Fibroblast of the aortic adventitia (primary cell): ENCODE data around the gene FREY1. TPM values are rescaled to one million over a fixed set of nuclear protein-coding genes. Genes with fewer than 3 reads are reported as not detected.

Source experiments
- DNase-seq: peaks from one replicate; pipeline ENCODE4 v3.0.0-alpha.2; 2010; ENCODE audit warnings: low read depth
- H3K4me3 ChIP-seq: 2 replicates; pipeline ENCODE4 v1.5.1; 2011; ENCODE audit warnings: low read depth, mild to moderate bottlenecking, control low read depth, low read length, moderate library complexity
- total RNA-seq: library from RNA; depleted of rRNA; stranded (reverse); fragments of >200 nt; gene quantifications from 2 replicates; pipeline ENCODE4 v1.2.3, GENCODE V29; 2012; ENCODE audit warnings: low replicate concordance
- TF ChIP-seq, protein P1 (sequence below): IDR thresholded peaks from 2 replicates; pipeline ENCODE4 v1.5.1; 2011; ENCODE audit warnings: mild to moderate bottlenecking, low read length, control low read depth, inconsistent platforms; ENCODE audit not compliant: insufficient read depth

FREY1 gene
- total RNA-seq, 1 donor = 1.6 TPM

DNA sequence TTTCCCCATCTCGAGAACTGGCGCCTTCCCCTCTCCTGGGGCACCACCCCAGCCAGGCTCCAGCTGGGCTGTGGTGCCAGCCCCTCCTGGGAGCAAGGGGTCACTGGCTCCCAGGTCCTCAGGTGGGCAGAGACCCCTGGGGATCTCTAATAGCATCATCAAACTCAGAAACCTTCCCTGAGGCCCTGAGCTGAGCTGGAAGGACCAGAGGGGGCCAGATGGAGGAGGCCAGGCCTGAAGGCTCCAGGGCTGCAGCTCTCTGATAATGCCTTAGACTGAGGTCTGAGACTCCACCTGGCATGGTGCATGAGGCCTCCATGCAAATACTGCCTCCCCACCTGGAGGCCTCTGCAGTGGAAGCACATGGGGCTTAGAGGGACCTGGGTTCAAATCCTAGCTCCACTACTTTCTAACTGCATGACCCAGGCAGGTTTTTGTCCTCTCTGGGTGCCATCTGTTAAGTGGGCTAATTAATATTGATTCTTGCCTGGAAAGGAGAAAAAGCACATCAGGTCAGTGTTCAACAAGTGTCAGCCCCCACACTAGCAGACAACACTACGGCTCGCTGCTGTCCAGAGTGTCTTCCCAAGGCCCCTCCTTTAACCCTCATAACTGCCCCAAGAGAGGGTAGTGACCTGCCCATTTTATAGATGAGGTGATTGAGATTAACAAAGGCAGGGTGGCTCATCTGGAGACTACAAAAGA is 20.1 kb downstream of the FREY1 start:
- DNase-seq = no peak
- TF ChIP-seq, protein P1, sequence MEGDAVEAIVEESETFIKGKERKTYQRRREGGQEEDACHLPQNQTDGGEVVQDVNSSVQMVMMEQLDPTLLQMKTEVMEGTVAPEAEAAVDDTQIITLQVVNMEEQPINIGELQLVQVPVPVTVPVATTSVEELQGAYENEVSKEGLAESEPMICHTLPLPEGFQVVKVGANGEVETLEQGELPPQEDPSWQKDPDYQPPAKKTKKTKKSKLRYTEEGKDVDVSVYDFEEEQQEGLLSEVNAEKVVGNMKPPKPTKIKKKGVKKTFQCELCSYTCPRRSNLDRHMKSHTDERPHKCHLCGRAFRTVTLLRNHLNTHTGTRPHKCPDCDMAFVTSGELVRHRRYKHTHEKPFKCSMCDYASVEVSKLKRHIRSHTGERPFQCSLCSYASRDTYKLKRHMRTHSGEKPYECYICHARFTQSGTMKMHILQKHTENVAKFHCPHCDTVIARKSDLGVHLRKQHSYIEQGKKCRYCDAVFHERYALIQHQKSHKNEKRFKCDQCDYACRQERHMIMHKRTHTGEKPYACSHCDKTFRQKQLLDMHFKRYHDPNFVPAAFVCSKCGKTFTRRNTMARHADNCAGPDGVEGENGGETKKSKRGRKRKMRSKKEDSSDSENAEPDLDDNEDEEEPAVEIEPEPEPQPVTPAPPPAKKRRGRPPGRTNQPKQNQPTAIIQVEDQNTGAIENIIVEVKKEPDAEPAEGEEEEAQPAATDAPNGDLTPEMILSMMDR = no peak
- no peak overlapping the region for H3K4me3 ChIP-seq

DNA sequence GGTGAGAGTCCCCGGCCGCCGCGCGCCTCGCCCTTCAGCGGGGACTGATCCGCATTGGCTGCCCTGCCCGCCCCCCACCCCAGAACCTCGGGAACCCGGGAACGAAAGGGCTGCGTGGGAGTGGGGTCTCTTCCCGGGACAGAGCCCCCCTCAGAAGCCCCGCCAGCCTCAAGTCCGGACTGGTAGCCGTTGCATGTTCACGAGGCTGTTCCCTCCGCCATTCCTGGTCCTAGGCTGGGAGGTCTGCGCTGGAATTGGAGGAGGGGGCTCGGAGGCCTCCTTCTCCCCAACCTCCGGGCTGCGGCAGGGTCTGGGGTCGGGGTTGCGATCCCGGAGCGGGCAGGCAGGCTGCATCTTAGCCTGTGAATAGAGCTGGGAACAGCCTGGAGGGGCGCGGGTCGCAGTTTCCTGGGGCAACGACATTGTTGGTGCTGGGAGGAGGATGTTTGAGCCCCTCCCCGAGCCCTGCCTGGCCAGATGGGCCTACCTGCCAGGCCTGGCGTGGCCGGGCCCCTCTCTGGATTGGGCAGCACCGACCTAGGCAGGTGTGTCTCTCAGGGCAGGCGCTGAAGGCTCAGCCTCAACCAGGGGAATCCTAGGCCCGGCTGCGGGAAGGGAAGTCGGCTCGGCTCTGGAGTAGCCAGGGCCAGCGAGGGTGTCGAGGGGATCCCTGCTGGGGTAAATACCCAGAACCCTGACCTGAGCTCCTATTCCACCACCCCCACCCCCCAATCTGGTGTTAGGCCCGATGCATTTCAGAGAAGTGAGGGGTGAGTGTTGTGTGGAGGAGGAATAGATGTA is 20.9 kb downstream of the FREY1 start:
- TF ChIP-seq, protein P1 = no peak
- no peak for DNase-seq
- H3K4me3 ChIP-seq = peak overlapping the region; percentile 51

DNA sequence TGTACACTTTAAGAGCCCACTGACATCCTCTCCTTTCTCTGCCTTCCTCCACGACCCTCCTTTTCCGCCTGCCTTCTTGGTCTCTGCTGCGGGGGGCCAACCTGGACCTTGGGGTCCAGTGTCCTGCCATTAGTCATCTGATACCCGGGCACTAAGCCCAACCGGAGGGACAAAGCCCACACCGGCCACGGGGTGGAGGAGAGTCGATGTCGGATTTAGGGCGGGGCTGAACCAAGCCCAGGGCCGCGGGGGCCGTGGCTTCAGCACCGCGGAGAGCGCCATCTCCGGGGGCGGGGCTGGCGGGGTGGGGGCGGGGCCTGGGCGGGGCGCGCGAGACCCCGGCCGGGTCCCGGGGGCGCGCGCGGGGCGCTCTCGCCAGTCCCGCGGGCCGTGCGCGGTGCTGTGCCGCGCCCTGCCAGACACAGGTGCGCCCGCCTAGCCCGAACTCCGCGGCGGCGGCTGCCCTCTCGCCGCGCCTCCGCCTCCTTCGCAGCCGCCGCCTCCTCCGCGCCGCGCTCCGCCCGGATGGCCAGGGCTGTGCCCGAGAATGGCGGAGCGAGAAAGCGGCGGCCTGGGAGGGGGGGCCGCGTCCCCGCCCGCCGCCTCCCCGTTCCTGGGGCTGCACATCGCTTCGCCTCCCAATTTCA is 21.7 kb downstream of the FREY1 start, which contains the start of gene MAPK8IP1:
Gene MAPK8IP1 (plus strand): TSS at position 378 of the 647 bp plus-strand sequence. CDS start 170 bp downstream, at position 548.
- TF ChIP-seq, protein P1 = no peak
- DNase-seq = peak; percentile 17
- peak within 1 kb of the TSS; percentile 51 for H3K4me3 ChIP-seq

DNA sequence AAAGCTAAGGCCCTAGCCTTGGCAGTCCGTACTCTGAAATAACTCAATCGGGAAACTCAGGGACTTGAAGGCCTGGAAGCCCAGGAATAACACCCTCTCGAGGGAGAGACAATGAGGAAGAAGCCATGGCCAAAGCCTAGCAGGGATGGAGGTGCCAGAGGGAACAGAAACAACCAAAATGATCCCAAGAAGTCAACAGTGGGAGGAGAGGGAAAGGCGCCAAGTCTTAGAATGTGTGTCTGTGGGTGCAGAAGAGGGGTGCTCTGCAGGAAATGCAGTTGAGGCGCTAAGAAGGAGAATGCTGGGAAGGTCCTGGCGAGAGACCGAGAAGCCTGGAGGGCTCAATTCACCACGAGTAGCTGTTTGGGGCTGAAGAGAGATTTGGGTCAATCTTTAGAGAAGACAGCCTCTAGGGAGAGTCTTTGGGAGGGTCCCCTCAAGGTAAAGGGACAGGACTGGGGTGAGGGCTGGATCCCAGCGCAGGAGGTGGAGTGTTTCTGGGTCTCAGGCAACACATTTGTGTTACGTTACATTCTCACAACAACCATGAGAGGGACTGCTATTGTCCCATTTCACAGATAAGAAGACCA is 22.4 kb downstream of the FREY1 start:
- H3K4me3 ChIP-seq = no peak overlapping the region
- DNase-seq = no peak
- TF ChIP-seq, protein P1 = no peak

DNA sequence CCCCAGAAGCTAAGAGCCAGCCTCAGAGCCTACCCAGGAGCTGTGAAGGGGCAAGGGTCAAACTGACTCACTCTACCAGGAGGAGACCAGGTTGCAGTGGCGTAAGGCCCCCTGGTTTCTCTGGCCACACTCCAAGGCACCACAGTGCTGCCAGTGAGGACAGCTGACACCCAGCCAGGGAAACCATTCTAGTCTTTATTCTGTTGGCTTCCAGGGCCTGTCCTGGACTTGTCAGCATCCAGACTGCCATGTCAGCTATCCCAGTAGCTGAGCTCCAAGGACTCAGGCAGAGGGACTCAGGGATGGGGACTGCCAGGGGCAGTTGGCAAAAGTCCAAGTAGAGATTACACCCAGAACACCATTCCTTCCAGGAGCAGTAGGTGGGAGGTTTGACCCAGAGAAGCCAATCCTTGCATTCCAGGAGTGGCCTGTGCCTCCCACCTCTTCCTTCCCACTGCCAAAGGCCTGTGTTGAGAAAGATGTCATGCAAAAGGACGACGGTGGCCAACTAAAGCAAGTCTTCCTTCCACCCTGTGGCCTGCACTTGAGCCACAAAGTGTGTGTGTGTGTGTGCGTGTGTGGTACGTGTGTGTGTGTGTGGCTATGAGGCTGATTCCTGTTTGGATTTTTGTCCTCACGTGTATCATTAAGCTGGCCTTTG is 25.2 kb downstream of the FREY1 start:
- H3K4me3 ChIP-seq = no peak overlapping the region
- TF ChIP-seq, protein P1 = no peak
- no peak for DNase-seq
